Bronchial epithelial cell (primary cell): Measurements from ENCODE around the gene AGAP3. TPM values are rescaled to one million over a fixed set of nuclear protein-coding genes. Genes with fewer than 3 reads are reported as not detected.
A peak's percentile ranks its signal among the peaks of the same experiment; 100 is the strongest.

Source experiments
- DNase-seq: peaks from one replicate; pipeline ENCODE4 v3.0.0-alpha.2; 2010; ENCODE audit warnings: low read depth
- FAIRE-seq: peaks from 2 replicates; lab custom pipeline; 2011; peaks lifted over from hg19 to GRCh38; lab: Jason Lieb, UNC
- H3K27me3 ChIP-seq: 2 replicates; pipeline ENCODE4 v1.5.1; 2011; ENCODE audit warnings: low read length; ENCODE audit not compliant: control insufficient read depth, insufficient read depth
- H3K36me3 ChIP-seq: 2 replicates; pipeline ENCODE4 v1.5.1; 2011; ENCODE audit warnings: low read length; ENCODE audit not compliant: control insufficient read depth, insufficient read depth
- H3K4me3 ChIP-seq: 2 replicates; pipeline ENCODE4 v1.5.1; 2011; ENCODE audit warnings: mild to moderate bottlenecking, low read depth, low read length, control low read depth
- total RNA-seq: library from RNA; depleted of rRNA; stranded (reverse); fragments of >200 nt; gene quantifications from 2 replicates; pipeline ENCODE4 v1.2.1, GENCODE V29; 2014
- TF ChIP-seq, protein P1 (sequence below): IDR thresholded peaks from 2 replicates; pipeline ENCODE4 v1.5.1; 2011; ENCODE audit warnings: mild to moderate bottlenecking, moderate library complexity, low read length, control low read depth, inconsistent platforms; ENCODE audit not compliant: insufficient read depth, severe bottlenecking

Gene AGAP3
- total RNA-seq, 1 donor from 2014 or later = 52.7 TPM

GRCh38 chr7:151048911-151049463 is 37.3 kb upstream of the AGAP3 start:
- FAIRE-seq = no peak

DNA sequence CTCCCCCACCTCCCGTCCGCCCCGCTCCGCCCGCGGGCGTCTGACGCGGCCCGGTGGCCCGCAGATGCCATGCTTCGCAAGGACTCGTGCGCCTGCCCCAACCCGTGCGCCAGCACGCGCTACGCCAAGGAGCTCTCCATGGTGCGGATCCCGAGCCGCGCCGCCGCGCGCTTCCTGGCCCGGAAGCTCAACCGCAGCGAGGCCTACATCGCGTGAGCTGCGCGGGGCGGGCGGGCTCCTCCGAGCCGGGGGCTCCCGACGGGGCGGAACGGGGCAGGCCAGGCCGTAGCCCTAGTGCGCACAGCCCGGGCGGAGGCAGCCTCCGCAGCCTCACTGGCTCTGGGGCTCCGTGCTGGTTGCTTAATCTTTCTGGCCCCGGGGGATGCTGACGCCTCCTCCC is 35.2 kb upstream of the AGAP3 start:
- no peak for FAIRE-seq
- Histone ChIP-seq H3K4me3 (no peak overlapping the region), H3K27me3 (peaks cover 6% of the 10 kb centered on the region), H3K36me3 (no peaks in the 10 kb centered on the region)
- peak; percentile 51 for DNase-seq
- TF ChIP-seq, protein P1, sequence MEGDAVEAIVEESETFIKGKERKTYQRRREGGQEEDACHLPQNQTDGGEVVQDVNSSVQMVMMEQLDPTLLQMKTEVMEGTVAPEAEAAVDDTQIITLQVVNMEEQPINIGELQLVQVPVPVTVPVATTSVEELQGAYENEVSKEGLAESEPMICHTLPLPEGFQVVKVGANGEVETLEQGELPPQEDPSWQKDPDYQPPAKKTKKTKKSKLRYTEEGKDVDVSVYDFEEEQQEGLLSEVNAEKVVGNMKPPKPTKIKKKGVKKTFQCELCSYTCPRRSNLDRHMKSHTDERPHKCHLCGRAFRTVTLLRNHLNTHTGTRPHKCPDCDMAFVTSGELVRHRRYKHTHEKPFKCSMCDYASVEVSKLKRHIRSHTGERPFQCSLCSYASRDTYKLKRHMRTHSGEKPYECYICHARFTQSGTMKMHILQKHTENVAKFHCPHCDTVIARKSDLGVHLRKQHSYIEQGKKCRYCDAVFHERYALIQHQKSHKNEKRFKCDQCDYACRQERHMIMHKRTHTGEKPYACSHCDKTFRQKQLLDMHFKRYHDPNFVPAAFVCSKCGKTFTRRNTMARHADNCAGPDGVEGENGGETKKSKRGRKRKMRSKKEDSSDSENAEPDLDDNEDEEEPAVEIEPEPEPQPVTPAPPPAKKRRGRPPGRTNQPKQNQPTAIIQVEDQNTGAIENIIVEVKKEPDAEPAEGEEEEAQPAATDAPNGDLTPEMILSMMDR = no peak

More at GRCh38 chr7:151048911-151049463, 37.3 kb upstream of the AGAP3 start:
- TF ChIP-seq, protein P1 = no peak
- H3K36me3 ChIP-seq = peaks cover 2% of the 10 kb centered on the region
- no peak overlapping the region for H3K4me3 ChIP-seq
- peaks cover 6% of the 10 kb centered on the region for H3K27me3 ChIP-seq
- no peak for DNase-seq

GRCh38 chr7:151053096-151053495 is 33.2 kb upstream of the AGAP3 start:
- no peak overlapping the region for H3K4me3 ChIP-seq
- no peak for FAIRE-seq
- H3K27me3 ChIP-seq = peaks cover 6% of the 10 kb centered on the region
- no peak for DNase-seq
- TF ChIP-seq, protein P1 = no peak
- no peaks in the 10 kb centered on the region for H3K36me3 ChIP-seq

GRCh38 chr7:151053751-151054150 is 32.5 kb upstream of the AGAP3 start:
- TF ChIP-seq, protein P1 = no peak
- Histone ChIP-seq H3K36me3 (no peaks in the 10 kb centered on the region), H3K4me3 (no peak overlapping the region), H3K27me3 (peaks cover 6% of the 10 kb centered on the region)
- no peak for FAIRE-seq
- no peak for DNase-seq

- Histone ChIP-seq H3K36me3 (no peaks in the 10 kb centered on the region), H3K4me3 (no peak overlapping the region), H3K27me3 (no peaks in the 10 kb centered on the region)
- TF ChIP-seq, protein P1 = no peak
- DNase-seq (no peak), FAIRE-seq (no peak)
These were observed 30.0 kb upstream of the AGAP3 start for GRCh38 chr7:151056283-151056665.
